Transverse colon (tissue), 4 donors: ENCODE results near the gene CPVL. TPM values are rescaled to one million over a fixed set of nuclear protein-coding genes. Genes with fewer than 3 reads are reported as not detected.
"Not testable (repeated sequence)": the region's sequence is repeated elsewhere in the genome, so short reads cannot be mapped to it uniquely, and the experiment has no call there.

Experiments
- DNase-seq: peaks from one replicate; pipeline ENCODE4 v3.0.0-alpha.2; 2019
- H3K27ac ChIP-seq, 4 donors: fragments of 200-600 bp; sonication (generic); 2 replicates each; pipeline ENCODE4 v1.5.1; 2016 to 2018; ENCODE audit warnings: inconsistent platforms in 4 of 4
- H3K27me3 ChIP-seq: fragments of 200-600 bp; sonication (generic); 2 replicates; pipeline ENCODE4 v1.5.1; 2017; ENCODE audit warnings: inconsistent platforms
- H3K36me3 ChIP-seq, 4 donors: fragments of 200-600 bp; sonication (generic); 2 replicates each; pipeline ENCODE4 v1.5.1; 2017 to 2019; ENCODE audit warnings: inconsistent platforms in 4 of 4
- H3K4me1 ChIP-seq, 4 donors: fragments of 200-600 bp; sonication (generic); 2 replicates each; pipeline ENCODE4 v1.5.1; 2017 to 2020; ENCODE audit warnings: inconsistent platforms in 4 of 4
- H3K4me3 ChIP-seq, 4 donors: fragments of 200-600 bp; sonication (generic); 1 replicate in 1 of 4; 2 replicates in 3 of 4; pipeline versions ENCODE4 v1.5.1 to v1.6.1; 2017 to 2019; ENCODE audit warnings: inconsistent platforms in 4 of 4
- H3K9me3 ChIP-seq, 2 donors: fragments of 200-600 bp; sonication (generic); 2 replicates each; pipeline ENCODE4 v1.5.1; 2017 to 2019; ENCODE audit warnings: inconsistent platforms in 2 of 2
- CTCF ChIP-seq, 5 experiments: fragments of 200-600 bp in 3 of 5; fragments of 450-650 bp in 2 of 5; sonication (generic) in 3 of 5; IDR thresholded peaks; 1 replicate in 2 of 5; 2 replicates in 3 of 5; pipeline ENCODE4 v1.5.1; 2016 to 2017; ENCODE audit warnings: antibody characterized with exemption in 5 of 5, inconsistent platforms in 3 of 5, mild to moderate bottlenecking in 2 of 5, moderate library complexity in 1 of 5
- EP300 ChIP-seq: sonication (generic); formaldehyde crosslinking; IDR thresholded peaks from one replicate; pipeline ENCODE4 v1.6.1; 2017; ENCODE audit warnings: antibody characterized with exemption, low read depth
- POLR2A ChIP-seq: fragments of 450-650 bp; IDR thresholded peaks from one replicate; pipeline ENCODE4 v1.6.1; 2016; ENCODE audit warnings: antibody characterized with exemption, mild to moderate bottlenecking, moderate library complexity
- POLR2AphosphoS5 ChIP-seq, 3 donors: sonication (generic); formaldehyde crosslinking; IDR thresholded peaks; one replicate each; pipeline ENCODE4 v1.6.1; 2016; ENCODE audit warnings: antibody characterized with exemption in 3 of 3
- WGBS, 2 donors: methylation state at CpG; one replicate each; pipeline ENCODE4 v1.1.5; 2018; ENCODE audit warnings: low coverage in 1 of 2; 5-methylcytosine and 5-hydroxymethylcytosine counted together
- in situ Hi-C, 4 donors: fragments of 200-750 bp; cut with MboI; loops; one replicate each; pipeline versions ENCODE4 v1.15.0 to v1.15.1; 2017; ENCODE audit warnings: low sequenced_read_pairs in 3 of 4, low pct_ligation_motif_present in 1 of 4, low pct_unique_long_range_greater_than_20kb in 1 of 4
- intact Hi-C: fragments of 100-400 bp; cut with DNase I; formaldehyde crosslinking; loops from one replicate; pipeline ENCODE4 v1.15.1; 2023; ENCODE audit warnings: low total_unique reads
- total RNA-seq, 4 donors: library from RNA; depleted of rRNA; stranded (reverse); fragments of >200 nt; gene quantifications; one replicate each; pipeline ENCODE4 v1.1.0, GENCODE V29; 2016

The CPVL gene
- total RNA-seq, 4 donors from 2014 or later: 0.75 to 9.7 (median 4.8) TPM

- intact Hi-C loops (loop anchor here (5.0 kb wide), 1 partner anchor 306 kb away; no protein-coding TSS in a partner anchor), in situ Hi-C loops (loop anchor here in 3 of 4 donors (5.0 to 10.0 kb wide), 3 partner anchors 176 to 304 kb away; no protein-coding TSS in a partner anchor)
- DNase-seq: no peak
- Histone ChIP-seq H3K36me3 (no peaks in the 10 kb centered on the region), H3K27ac (no peak overlapping the region), H3K4me1 (peaks cover 0 to 8% (median 4%) of the 10 kb centered on the region in 4 donors), H3K9me3 (no peaks in the 10 kb centered on the region), H3K27me3 (no peaks in the 10 kb centered on the region), H3K4me3 (no peak overlapping the region)
- WGBS, 2 donors: 71 to 73% methylated on average over 1 of the region's 1 CpG
- TF ChIP-seq CTCF (IDR thresholded peaks at IDR 0.05): no peak
- no peak for TF ChIP-seq POLR2A
- no peak for TF ChIP-seq POLR2AphosphoS5 (IDR thresholded peaks at IDR 0.05)
- no peak for TF ChIP-seq EP300
Measured at GRCh38 chr7:29100924-29101323, 45.4 kb downstream of the CPVL start.

- no peaks in the 10 kb centered on the region for H3K36me3 ChIP-seq
- intact Hi-C loops (loop anchor here (5.0 kb wide), 1 partner anchor 307 kb away; no protein-coding TSS in a partner anchor), in situ Hi-C loops (loop anchor here in 3 of 4 donors (5.0 to 10.0 kb wide), 3 partner anchors 175 to 305 kb away; no protein-coding TSS in a partner anchor)
- 88 to 100% methylated on average over 1 to 5 of the region's 5 CpGs for WGBS, 2 donors
- TF ChIP-seq CTCF (IDR thresholded peaks at IDR 0.05) (no peak), POLR2A (no peak), EP300 (no peak), POLR2AphosphoS5 (IDR thresholded peaks at IDR 0.05) (no peak)
- no peak for DNase-seq
- no peaks in the 10 kb centered on the region for H3K9me3 ChIP-seq
- H3K4me1 ChIP-seq: peaks cover 0 to 8% (median 4%) of the 10 kb centered on the region in 4 donors
- H3K27me3 ChIP-seq: no peaks in the 10 kb centered on the region
- peak overlapping the region in 1 of 4 donors; percentile 4 for H3K27ac ChIP-seq
- no peak overlapping the region for H3K4me3 ChIP-seq
Measured at GRCh38 chr7:29099896-29100847, 46.2 kb downstream of the CPVL start.

GRCh38 chr7:29096446-29096730 lies 49.9 kb downstream of the CPVL start:
- Histone ChIP-seq H3K4me3 (no peak overlapping the region), H3K27me3 (no peaks in the 10 kb centered on the region), H3K9me3 (no peaks in the 10 kb centered on the region), H3K4me1 (peaks cover 0 to 6% (median 2%) of the 10 kb centered on the region in 4 donors), H3K27ac (peak overlapping the region in 1 of 4 donors; percentile 13), H3K36me3 (no peaks in the 10 kb centered on the region)
- TF ChIP-seq POLR2A (no peak), POLR2AphosphoS5 (IDR thresholded peaks at IDR 0.05) (no peak), EP300 (no peak), CTCF (IDR thresholded peaks at IDR 0.05) (no peak)
- 88 to 92% methylated on average over 5 of the region's 5 CpGs for WGBS, 2 donors
- intact Hi-C loops (no loop called here), in situ Hi-C loops (no loop called here)
- DNase-seq: no peak

- WGBS, 2 donors: 56 to 60% methylated on average over 4 to 8 of the region's 8 CpGs
- Histone ChIP-seq H3K4me3 (no peak overlapping the region), H3K27me3 (no peaks in the 10 kb centered on the region), H3K9me3 (no peaks in the 10 kb centered on the region), H3K27ac (peak overlapping the region in 1 of 4 donors; percentile 13), H3K4me1 (peaks cover 0 to 11% (median 6%) of the 10 kb centered on the region in 4 donors), H3K36me3 (no peaks in the 10 kb centered on the region)
- in situ Hi-C loops: no loop called here
- intact Hi-C loops: no loop called here
- TF ChIP-seq POLR2A (no peak), CTCF (IDR thresholded peaks at IDR 0.05) (no peak), POLR2AphosphoS5 (IDR thresholded peaks at IDR 0.05) (no peak), EP300 (no peak)
- DNase-seq: no peak
Measured at GRCh38 chr7:29095631-29096445, 50.5 kb downstream of the CPVL start.

GRCh38 chr7:29093091-29093490 lies 53.2 kb downstream of the CPVL start:
- H3K27ac ChIP-seq, DNase-seq, H3K4me3 ChIP-seq, intact Hi-C loops, H3K9me3 ChIP-seq, H3K27me3 ChIP-seq, in situ Hi-C loops, H3K36me3 ChIP-seq: not testable (repeated sequence)
- WGBS, 2 donors: 87 to 100% methylated on average over 1 to 11 of the region's 11 CpGs
- peaks cover 4 to 22% (median 8%) of the 10 kb centered on the region in 4 donors for H3K4me1 ChIP-seq
